HG03520 (cell line): ENCODE measurements around the gene CTBP1.
"Not testable (repeated sequence)": the region's sequence is repeated elsewhere in the genome, so short reads cannot be mapped to it uniquely, and the experiment has no call there.

Experiments used
- ATAC-seq: cut with Tn5 transposase; IDR thresholded peaks from one replicate; pipeline ENCODE4 v1.9.1; 2021; ENCODE audit warnings: mild to moderate bottlenecking, moderate library complexity; ENCODE audit not compliant: unreplicated experiment

CTBP1 gene

GRCh38 chr4:1239141-1239949 is 9.6 kb downstream of the CTBP1 start:
- no peak for ATAC-seq

GRCh38 chr4:1238676-1239000 is 10.3 kb downstream of the CTBP1 start:
- no peak for ATAC-seq

- ATAC-seq: no peak
Observed at GRCh38 chr4:1237981-1238675, 10.8 kb downstream of the CTBP1 start.

- ATAC-seq: not testable (repeated sequence)
Observed at GRCh38 chr4:1237261-1237660, 11.7 kb downstream of the CTBP1 start.

GRCh38 chr4:1236836-1237235 is 12.1 kb downstream of the CTBP1 start:
- ATAC-seq: not testable (repeated sequence)

- no peak for ATAC-seq
Observed at GRCh38 chr4:1236103-1236641, 12.8 kb downstream of the CTBP1 start.

- no peak for ATAC-seq
Observed at GRCh38 chr4:1235381-1236102, 13.4 kb downstream of the CTBP1 start.

GRCh38 chr4:1234811-1235292 is 14.1 kb downstream of the CTBP1 start:
- no peak for ATAC-seq

GRCh38 chr4:1234309-1234695 is 14.6 kb downstream of the CTBP1 start:
- no peak for ATAC-seq

GRCh38 chr4:1233641-1234308 is 15.2 kb downstream of the CTBP1 start:
- no peak for ATAC-seq

GRCh38 chr4:1232661-1233621 is 16.0 kb downstream of the CTBP1 start:
- ATAC-seq: no peak

GRCh38 chr4:1231637-1232360 is 17.1 kb downstream of the CTBP1 start:
- ATAC-seq: no peak

- no peak for ATAC-seq
Observed at GRCh38 chr4:1230971-1231636, 17.8 kb downstream of the CTBP1 start.

GRCh38 chr4:1230316-1230715 is 18.6 kb downstream of the CTBP1 start:
- ATAC-seq: no peak

- ATAC-seq: no peak
Observed at GRCh38 chr4:1229117-1229849, 19.6 kb downstream of the CTBP1 start.

- ATAC-seq: no peak
Observed at GRCh38 chr4:1227816-1228215, 21.1 kb downstream of the CTBP1 start.

GRCh38 chr4:1226598-1226997 is 22.3 kb downstream of the CTBP1 start:
- ATAC-seq: no peak

- ATAC-seq: no peak
Observed at GRCh38 chr4:1226144-1226481, 22.8 kb downstream of the CTBP1 start.
